Activated gamma-delta T cell treated with Interleukin-2 at 50 U/mL for 16 hours (primary cell): ENCODE data around the gene ZSCAN18.

Experiments used
- DNase-seq: peaks from one replicate; pipeline ENCODE4 v3.0.0-alpha.2; 2020

ZSCAN18 gene

DNA sequence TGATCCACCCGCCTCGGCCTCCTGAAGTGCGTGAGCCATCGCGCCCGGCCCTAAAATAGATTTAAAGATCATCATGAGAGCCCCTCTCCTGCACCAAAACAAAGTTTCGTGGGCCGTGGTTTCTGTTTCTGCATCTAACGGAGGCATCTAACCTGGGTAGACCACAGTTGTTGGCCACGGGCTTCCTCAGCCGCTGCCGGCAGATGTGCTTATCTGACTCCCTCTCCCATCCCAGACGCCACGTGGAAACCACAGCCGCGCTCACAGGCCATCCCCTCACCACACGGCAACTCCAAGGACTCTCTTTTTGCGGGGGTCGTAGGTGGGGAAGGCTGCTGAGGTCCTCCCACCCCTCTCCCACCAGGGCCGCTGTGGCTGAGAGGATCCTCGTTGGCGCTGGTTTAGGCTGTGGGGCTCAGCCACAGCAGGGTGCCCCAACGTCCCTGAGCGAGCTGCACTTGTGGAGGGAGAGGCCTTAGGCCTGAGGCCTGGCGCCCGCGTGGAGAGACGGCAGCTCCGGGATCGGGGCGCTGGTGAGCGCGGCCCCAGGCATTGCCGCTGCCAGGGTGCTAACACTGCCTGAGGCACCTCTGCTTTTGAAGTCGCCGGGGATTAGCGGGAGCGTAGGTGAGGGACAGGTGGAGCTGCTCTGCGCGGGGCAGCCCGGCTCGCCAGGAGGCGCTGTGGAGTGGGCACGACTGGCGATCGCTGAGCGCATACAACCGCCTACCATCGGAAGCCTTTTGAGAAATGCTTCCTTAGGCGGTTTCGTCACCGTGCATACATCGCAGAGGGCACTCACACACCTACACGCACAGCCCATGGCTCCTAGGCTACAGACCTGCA, 55.3 kb downstream of the ZSCAN18 start:
- DNase-seq = no peak

DNA sequence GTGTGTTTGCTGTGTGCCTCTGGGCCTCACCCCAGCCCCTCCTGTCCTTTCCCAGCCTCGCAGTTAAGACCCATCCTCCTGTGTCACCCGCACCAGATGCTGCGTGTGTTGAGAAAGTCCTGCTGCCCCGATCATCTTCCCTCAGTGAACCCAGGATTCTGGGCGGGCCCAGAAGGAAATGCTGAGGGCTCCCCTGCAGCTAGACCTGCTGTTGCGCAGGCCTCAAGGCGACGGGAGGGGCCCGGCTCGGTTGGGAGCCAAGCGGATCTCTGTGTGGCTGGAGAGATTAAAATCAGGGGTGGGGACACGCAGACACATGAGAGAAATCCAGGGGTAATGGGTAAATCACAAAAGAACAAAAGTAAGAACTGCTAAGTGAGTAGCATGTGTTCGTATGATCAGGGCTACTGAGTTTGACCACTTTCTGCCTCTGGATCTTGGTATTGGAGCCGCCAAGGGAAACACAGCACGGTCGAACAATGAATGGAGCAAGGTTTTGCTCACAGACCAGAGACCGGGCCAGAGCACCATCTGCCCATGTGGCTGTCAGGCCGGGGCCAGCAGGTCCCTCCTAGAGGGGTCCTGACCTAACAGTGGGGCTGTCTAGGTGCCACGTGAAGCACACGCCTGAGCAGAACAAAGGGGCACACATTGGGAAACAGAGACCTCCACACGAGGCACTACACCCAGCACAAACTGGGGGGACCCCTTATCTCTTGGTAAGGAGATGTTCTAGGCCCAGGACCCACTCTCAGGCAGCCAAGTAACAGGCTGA, 57.1 kb downstream of the ZSCAN18 start:
- no peak for DNase-seq

DNA sequence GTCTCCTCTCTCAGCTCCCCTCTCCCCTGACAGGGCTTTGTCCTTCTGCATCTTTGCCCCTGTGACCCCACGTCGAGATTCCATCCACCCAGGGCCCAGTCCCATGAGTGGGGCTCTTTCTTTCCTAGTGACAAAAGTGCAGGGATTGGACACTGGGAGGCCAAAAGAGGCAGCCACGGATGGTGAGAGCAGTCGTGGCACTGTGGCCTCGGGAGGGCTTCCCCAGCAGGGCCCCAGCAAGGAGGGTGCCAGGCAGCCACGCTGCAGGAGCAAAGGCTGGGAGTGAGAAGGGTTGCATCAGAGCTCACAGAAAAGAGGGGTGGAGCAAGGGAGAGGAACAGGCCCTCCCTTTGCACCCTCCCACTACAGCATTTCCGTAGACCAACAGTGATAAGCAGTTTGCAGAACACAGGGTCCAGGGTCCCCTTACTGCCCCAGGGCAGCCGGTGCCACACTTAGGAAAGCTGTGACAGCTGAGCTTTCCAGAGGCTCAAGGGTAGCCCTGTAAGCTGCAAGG, 59.3 kb downstream of the ZSCAN18 start:
- DNase-seq = no peak

DNA sequence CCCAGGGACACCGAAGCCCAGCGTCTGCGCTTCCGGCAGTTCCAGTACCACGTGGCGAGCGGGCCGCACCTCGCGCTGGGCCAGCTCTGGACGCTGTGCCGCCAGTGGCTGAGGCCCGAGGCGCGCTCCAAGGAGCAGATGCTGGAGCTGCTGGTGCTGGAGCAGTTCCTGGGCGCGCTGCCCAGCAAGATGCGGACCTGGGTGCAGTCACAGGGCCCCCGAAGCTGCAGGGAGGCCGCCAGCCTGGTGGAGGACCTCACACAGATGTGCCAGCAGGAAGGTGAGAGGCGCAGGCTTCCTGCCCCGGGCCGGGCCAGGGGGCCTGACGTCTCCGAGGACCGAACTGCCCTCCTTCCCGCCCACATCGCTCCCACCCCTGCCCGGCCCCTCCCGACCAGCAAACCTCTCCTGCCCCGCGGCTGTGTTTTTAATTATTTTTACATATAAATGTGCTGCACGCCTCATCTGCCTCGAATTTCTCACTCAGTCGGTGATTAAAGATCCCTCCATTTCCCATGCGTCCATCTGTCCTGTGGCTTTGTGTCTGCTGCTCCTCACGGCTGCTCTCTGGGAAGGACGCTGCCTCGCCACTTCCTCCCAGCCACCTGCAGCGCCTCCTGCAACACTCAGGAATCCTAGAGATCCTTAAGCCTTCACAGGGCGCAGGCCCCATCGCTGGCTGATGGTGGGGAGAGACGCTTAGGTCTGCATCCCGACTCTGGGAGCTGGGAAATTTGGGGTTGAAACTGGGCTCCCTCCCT, 59.9 kb downstream of the ZSCAN18 start:
- no peak for DNase-seq

DNA sequence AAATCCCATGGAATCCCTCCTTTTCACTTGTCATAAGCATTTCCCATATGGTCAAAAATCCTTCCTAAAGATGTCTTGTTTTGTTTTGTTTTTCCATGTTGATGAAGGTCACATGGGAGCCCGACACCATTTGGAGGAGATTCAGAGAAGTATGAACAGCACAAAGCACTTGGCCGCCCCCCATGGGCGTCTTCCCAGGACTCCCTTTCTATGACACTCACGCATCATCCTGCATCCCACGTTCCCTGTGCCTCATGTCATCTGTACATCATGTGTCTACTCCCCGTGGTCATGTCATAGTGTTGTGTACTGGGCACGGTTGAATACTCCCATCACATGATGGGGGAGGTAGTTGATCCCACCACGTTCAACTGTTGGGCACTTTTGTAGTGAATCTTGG, 62.2 kb downstream of the ZSCAN18 start:
- DNase-seq = no peak

DNA sequence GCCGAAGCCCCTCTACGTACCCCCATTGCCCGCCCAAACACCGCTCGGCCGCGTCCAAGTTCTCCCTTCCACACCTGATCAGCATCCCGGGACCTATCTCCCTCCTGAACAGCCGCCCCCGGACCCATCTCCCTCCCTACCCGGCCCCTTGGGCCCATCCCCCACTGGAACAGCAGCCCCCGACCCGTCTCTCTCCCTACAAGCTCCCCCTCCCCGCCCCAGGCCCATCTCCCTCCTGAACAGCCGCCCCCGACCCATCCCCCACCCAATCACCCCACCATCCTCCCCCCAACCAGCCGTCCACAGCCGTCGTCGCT, 63.6 kb downstream of the ZSCAN18 start:
- no peak for DNase-seq
